GM23248 (cell line): ENCODE data around the gene CEBPB. TPM values are rescaled to one million over a fixed set of nuclear protein-coding genes. Genes with fewer than 3 reads are reported as not detected.

Experiments
- DNase-seq: peaks from one replicate; pipeline ENCODE4 v3.0.0-alpha.2; 2015
- H2AFZ ChIP-seq: fragments of 200-600 bp; sonication (generic); 2 replicates; pipeline ENCODE4 v1.6.1; 2016; ENCODE audit warnings: antibody characterized with exemption
- H3F3A ChIP-seq: fragments of 200-600 bp; sonication (generic); 2 replicates; pipeline ENCODE4 v1.6.1; 2016; ENCODE audit warnings: mild to moderate bottlenecking, antibody characterized with exemption, mixed run types; ENCODE audit not compliant: insufficient read depth
- H3K27ac ChIP-seq: fragments of 200-600 bp; sonication (generic); 2 replicates; pipeline ENCODE4 v1.5.1; 2016; ENCODE audit warnings: mild to moderate bottlenecking
- H3K27me3 ChIP-seq: fragments of 200-600 bp; sonication (generic); replicated peaks from 2 replicates; pipeline ENCODE4 v1.6.1; 2016; ENCODE audit warnings: mild to moderate bottlenecking; ENCODE audit not compliant: insufficient read depth
- H3K36me3 ChIP-seq: fragments of 200-600 bp; sonication (generic); 2 replicates; pipeline ENCODE4 v1.6.1; 2016; ENCODE audit warnings: low read depth, mild to moderate bottlenecking
- H3K4me1 ChIP-seq: fragments of 200-600 bp; sonication (generic); 2 replicates; pipeline ENCODE4 v1.6.1; 2016; ENCODE audit warnings: mild to moderate bottlenecking; ENCODE audit not compliant: insufficient read depth
- H3K4me2 ChIP-seq: fragments of 200-600 bp; sonication (generic); one replicate; pipeline ENCODE4 v1.6.1; 2016; ENCODE audit warnings: mild to moderate bottlenecking; ENCODE audit not compliant: unreplicated experiment
- H3K4me3 ChIP-seq: fragments of 200-600 bp; sonication (generic); 2 replicates; pipeline ENCODE4 v1.5.1; 2016; ENCODE audit warnings: mild to moderate bottlenecking
- H3K79me2 ChIP-seq: fragments of 200-600 bp; sonication (generic); 2 replicates; pipeline ENCODE4 v1.6.1; 2016; ENCODE audit warnings: mild to moderate bottlenecking; ENCODE audit not compliant: insufficient read depth
- H3K9ac ChIP-seq: fragments of 200-600 bp; sonication (generic); 2 replicates; pipeline ENCODE4 v1.6.1; 2016; ENCODE audit warnings: mild to moderate bottlenecking
- H3K9me2 ChIP-seq: fragments of 200-600 bp; sonication (generic); 2 replicates; pipeline ENCODE4 v1.6.1; 2016; ENCODE audit warnings: mixed run types, mild to moderate bottlenecking, moderate library complexity; ENCODE audit not compliant: insufficient read depth
- H3K9me3 ChIP-seq: fragments of 200-600 bp; sonication (generic); one replicate; pipeline ENCODE4 v1.6.1; 2017; ENCODE audit warnings: low read depth
- H4K20me1 ChIP-seq: fragments of 200-600 bp; sonication (generic); 2 replicates; pipeline ENCODE4 v1.6.0; 2016; ENCODE audit not compliant: insufficient read depth
- EZH2 ChIP-seq: fragments of 200-600 bp; sonication (generic); IDR thresholded peaks from 2 replicates; pipeline ENCODE4 v1.6.1; 2018; ENCODE audit warnings: antibody characterized with exemption, mild to moderate bottlenecking; ENCODE audit not compliant: insufficient read depth, poor library complexity, severe bottlenecking
- EZH2phosphoT487 ChIP-seq: fragments of 200-600 bp; sonication (generic); IDR thresholded peaks from 2 replicates; pipeline ENCODE4 v1.6.1; 2018; ENCODE audit warnings: antibody characterized with exemption, moderate library complexity, mild to moderate bottlenecking, low read depth; ENCODE audit not compliant: insufficient read depth
- WGBS, 2 experiments: methylation state at CpG; one replicate each; pipeline ENCODE4 v1.1.6; 2015 to 2017; ENCODE audit warnings: low lambda C conversion rate in 2 of 2, low coverage in 1 of 2; ENCODE audit errors: missing lambda C conversion rate in 2 of 2; 5-methylcytosine and 5-hydroxymethylcytosine counted together
- in situ Hi-C: fragments of 300-500 bp; cut with MboI; formaldehyde crosslinking; loops from 2 replicates; pipeline ENCODE4 v1.15.0; 2020
- polyA plus RNA-seq: library from polyadenylated mRNA; unstranded; fragments of >200 nt; fragmentation: Nextera tagmentation; extraction: Ambion mirVana; gene quantifications from 2 replicates; pipeline ENCODE4 v1.2.1, GENCODE V29; 2016
- total RNA-seq: library from RNA; depleted of rRNA; stranded (reverse); fragments of >200 nt; shearing (Covaris generic); gene quantifications from 2 replicates; pipeline ENCODE4 v1.2.3, GENCODE V29; 2014

Gene CEBPB
- total and polyA plus RNA-seq, 2 experiments from 2014 or later: 47.1 to 73.8 TPM

DNA sequence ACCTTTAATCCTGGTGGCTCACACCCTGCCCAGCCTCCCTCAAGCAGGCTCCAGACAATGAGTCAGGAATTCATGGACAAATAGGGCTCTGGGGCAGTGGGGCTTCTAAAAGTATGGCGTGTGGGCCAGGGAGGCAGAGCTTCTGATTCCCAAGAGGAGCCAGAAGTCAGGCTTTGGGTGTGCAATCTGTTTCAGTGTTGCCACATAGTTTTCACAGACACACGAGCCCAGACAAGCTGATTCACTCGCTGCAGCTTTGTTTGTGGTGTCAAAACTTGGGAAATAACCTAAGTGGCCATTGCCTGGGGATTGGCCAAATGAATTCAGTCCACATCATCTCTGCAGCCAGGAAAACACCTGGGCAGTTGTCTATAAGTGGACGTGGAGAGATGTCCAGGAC lies 46.3 kb upstream of the CEBPB start:
- H3K9me3 ChIP-seq: no peaks in the 10 kb centered on the region
- H3K79me2 ChIP-seq: peaks cover 88% of the 10 kb centered on the region
- no peaks in the 10 kb centered on the region for H3K27me3 ChIP-seq
- H3K9me2 ChIP-seq: no peaks in the 10 kb centered on the region
- TF ChIP-seq EZH2: no peak
- TF ChIP-seq EZH2phosphoT487: no peak
- peak; percentile 99 for DNase-seq
- H3K4me1 ChIP-seq: peaks cover 33% of the 10 kb centered on the region
- WGBS, 2 experiments: 0 to 1% methylated on average over 4 of the region's 4 CpGs
- H3F3A ChIP-seq: peaks cover 27% of the 10 kb centered on the region
- H2AFZ ChIP-seq: no peak overlapping the region
- H3K27ac ChIP-seq: peak overlapping the region; percentile 94
- H3K4me2 ChIP-seq: no peak overlapping the region
- H3K4me3 ChIP-seq: no peak overlapping the region
- H3K9ac ChIP-seq: peak overlapping the region; percentile 69
- H3K36me3 ChIP-seq: peaks cover 8% of the 10 kb centered on the region; the same call in 1 of the 2 replicates
- in situ Hi-C loops: no loop called here
- H4K20me1 ChIP-seq: no peaks in the 10 kb centered on the region

- H3K9me2 ChIP-seq: no peaks in the 10 kb centered on the region
- peaks cover 41% of the 10 kb centered on the region for H3K4me1 ChIP-seq
- peak overlapping the region; percentile 94 for H3K27ac ChIP-seq
- peaks cover 8% of the 10 kb centered on the region; the same call in 1 of the 2 replicates for H3K36me3 ChIP-seq
- no peak overlapping the region for H3K4me2 ChIP-seq
- DNase-seq: no peak
- H3K79me2 ChIP-seq: peaks cover 88% of the 10 kb centered on the region
- 89 to 94% methylated on average over 6 of the region's 6 CpGs for WGBS, 2 experiments
- H3K4me3 ChIP-seq: no peak overlapping the region
- no peaks in the 10 kb centered on the region for H3K9me3 ChIP-seq
- H4K20me1 ChIP-seq: no peaks in the 10 kb centered on the region
- H2AFZ ChIP-seq: no peak overlapping the region
- no peak for TF ChIP-seq EZH2phosphoT487
- no peak for TF ChIP-seq EZH2
- H3F3A ChIP-seq: peaks cover 27% of the 10 kb centered on the region
- no peaks in the 10 kb centered on the region for H3K27me3 ChIP-seq
- in situ Hi-C loops: no loop called here
- peak overlapping the region; percentile 39; the same call in 1 of the 2 replicates for H3K9ac ChIP-seq
Observed at GRCh38 chr20:50145566-50145965, 45.1 kb upstream of the CEBPB start.

GRCh38 chr20:50146214-50146613 lies 44.4 kb upstream of the CEBPB start:
- 0 out of 2 replicates have a peak overlapping the region, but pooled peaks have one; percentile 94 for H3K27ac ChIP-seq
- H3K9me2 ChIP-seq: no peaks in the 10 kb centered on the region
- no peak overlapping the region for H2AFZ ChIP-seq
- no peaks in the 10 kb centered on the region for H3K9me3 ChIP-seq
- no peak overlapping the region for H3K4me2 ChIP-seq
- TF ChIP-seq EZH2 (no peak), EZH2phosphoT487 (no peak)
- no peaks in the 10 kb centered on the region for H4K20me1 ChIP-seq
- H3K9ac ChIP-seq: no peak overlapping the region
- in situ Hi-C loops: no loop called here
- no peaks in the 10 kb centered on the region for H3K27me3 ChIP-seq
- H3K79me2 ChIP-seq: peaks cover 88% of the 10 kb centered on the region
- WGBS, 2 experiments: 83 to 84% methylated on average over 6 of the region's 6 CpGs
- H3F3A ChIP-seq: peaks cover 27% of the 10 kb centered on the region
- no peak overlapping the region for H3K4me3 ChIP-seq
- peaks cover 47% of the 10 kb centered on the region for H3K4me1 ChIP-seq
- H3K36me3 ChIP-seq: peaks cover 8% of the 10 kb centered on the region; the same call in 1 of the 2 replicates
- no peak for DNase-seq

DNA sequence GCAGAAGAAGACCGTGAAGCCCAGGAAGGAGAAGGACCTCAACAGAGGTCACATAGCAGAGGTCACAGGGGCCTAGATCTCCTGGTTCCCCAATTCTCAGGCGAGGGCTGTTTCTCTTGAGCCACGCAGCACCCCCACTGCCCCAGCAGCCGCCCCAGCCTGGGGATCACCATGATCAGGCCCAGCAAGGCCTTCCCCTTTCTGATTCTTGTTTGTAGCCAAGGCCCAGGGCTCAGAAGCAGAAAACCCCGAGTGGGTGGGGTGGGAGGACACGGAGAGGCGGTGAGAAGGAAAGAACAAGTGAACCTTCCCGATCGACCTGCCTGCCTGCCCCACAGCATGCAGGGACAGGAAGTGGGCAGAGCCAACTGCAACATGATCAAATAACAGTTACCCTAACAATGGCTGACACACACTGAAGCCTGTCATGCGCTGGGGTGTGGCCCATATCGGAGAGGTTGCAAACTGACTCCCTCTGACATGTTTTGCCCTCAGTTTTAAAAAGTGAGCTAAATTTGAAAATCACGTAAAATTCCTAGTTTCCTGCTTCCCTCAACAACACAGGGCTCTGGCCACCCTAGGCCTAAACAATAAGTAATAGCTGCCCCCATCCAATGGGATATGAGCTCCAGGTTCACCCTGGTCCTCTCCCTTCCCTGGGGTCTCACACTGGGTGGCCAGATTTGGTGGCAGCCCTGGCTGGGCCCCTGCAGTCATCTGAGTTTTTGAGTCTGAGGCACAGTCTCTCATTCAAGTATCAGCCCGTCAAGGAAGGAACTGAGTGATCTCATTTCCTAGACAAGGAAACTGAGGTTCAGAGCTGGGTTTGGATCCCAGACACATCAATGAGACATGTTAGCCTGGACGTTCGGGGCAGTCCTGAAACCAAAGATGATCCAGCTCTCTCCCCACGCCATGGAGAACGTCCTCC lies 43.6 kb upstream of the CEBPB start:
- H3K9me3 ChIP-seq: no peaks in the 10 kb centered on the region
- peaks cover 50% of the 10 kb centered on the region for H3K4me1 ChIP-seq
- H4K20me1 ChIP-seq: no peaks in the 10 kb centered on the region
- no peak for DNase-seq
- H3K4me2 ChIP-seq: no peak overlapping the region
- H3K27ac ChIP-seq: peak overlapping the region; percentile 23; the same call in 1 of the 2 replicates
- TF ChIP-seq EZH2phosphoT487: no peak
- no peak for TF ChIP-seq EZH2
- H3K79me2 ChIP-seq: peaks cover 88% of the 10 kb centered on the region
- H3K4me3 ChIP-seq: no peak overlapping the region
- H2AFZ ChIP-seq: no peak overlapping the region
- no peaks in the 10 kb centered on the region for H3K9me2 ChIP-seq
- H3F3A ChIP-seq: peaks cover 27% of the 10 kb centered on the region
- WGBS, 2 experiments: 75 to 78% methylated on average over 17 of the region's 17 CpGs
- in situ Hi-C loops: no loop called here
- H3K36me3 ChIP-seq: peaks cover 8% of the 10 kb centered on the region; the same call in 1 of the 2 replicates
- no peaks in the 10 kb centered on the region for H3K27me3 ChIP-seq
- H3K9ac ChIP-seq: peak overlapping the region; percentile 14; the same call in 1 of the 2 replicates
